IPS-18c (cell line): ENCODE measurements around the gene YWHAG.
"Not testable (repeated sequence)": the region's sequence is repeated elsewhere in the genome, so short reads cannot be mapped to it uniquely, and the experiment has no call there.

Experiments used
- H3K4me3 ChIP-seq: 2 replicates; pipeline ENCODE4 v1.7.0; 2013; ENCODE audit warnings: low read depth, mild to moderate bottlenecking, low read length, moderate library complexity; ENCODE audit not compliant: insufficient read depth
- H3K9me3 ChIP-seq: one replicate; pipeline ENCODE4 v1.6.1; 2013; ENCODE audit warnings: mild to moderate bottlenecking, low read length, moderate library complexity; ENCODE audit not compliant: control insufficient read depth, insufficient read depth

The YWHAG gene

DNA sequence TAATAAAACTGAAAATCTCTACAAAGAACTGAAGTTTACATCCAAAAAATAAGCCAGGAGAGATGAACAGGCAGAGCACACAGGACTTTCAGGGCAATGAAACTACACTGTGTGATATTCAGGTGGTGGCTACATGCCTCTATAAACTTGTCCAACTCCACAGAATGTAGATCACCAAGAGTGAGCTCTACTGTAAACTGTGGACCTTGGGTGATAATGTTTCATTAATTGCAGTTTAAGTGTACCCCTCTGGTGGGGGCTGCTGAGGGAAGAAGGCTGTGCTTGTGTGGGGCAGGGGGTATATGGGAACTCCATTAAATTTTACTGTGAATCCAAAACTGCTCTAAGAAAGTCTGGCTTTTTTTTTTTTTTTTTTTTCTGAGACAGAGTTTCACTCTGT is 22.7 kb downstream of the YWHAG start:
- H3K4me3 ChIP-seq, result no peak overlapping the region
- H3K9me3 ChIP-seq, result no peaks in the 10 kb centered on the region

DNA sequence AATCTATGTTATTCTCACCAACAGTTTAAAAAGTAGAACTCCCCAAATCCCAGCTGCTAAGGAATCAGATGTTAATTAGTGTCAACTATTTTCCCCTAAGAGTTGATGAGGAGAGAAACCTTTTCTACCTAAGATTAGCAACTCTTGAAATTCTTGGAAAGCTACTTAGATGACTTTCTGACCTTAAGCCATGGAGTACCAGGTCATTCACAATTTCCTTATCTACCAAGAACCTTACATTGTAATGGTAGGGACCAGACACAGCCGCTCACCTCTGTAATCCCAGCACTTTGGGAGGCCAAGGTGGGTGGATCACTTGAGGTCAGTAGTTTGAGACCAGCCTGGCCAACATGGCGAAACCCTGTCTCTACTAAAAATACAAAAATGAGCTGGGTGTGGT is 23.4 kb downstream of the YWHAG start:
- not testable (repeated sequence) for H3K9me3 ChIP-seq, H3K4me3 ChIP-seq

DNA sequence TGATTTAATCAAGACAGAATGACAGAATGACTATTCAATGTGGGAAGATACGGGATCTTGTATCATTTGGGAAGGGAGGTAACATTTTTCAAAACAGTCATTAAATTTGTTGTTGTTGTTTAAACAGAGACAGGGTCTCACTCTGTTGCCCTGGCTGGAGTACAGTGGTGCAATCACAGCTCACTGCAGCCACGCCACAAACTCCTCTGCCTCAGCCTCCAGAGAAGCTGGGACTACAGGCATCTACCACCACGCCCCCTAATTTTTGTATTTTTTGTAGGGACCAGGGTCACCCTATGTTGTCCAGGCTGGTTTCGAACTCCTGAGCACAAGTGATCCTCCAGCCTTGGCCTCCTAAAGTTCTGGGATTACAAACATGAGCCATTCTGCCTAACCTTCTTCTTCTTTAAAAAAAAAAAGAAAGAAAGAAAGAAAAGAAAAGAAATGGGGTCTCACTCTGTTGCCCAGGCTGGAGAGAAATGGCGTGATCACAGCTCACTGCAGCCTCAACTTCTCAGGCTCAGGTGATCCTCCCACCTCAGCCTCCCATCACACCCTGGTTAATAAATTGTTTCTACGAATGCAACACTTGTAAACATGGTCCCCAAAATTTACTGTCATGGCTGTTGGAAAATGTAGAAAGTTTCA is 24.3 kb downstream of the YWHAG start:
- no peaks in the 10 kb centered on the region for H3K9me3 ChIP-seq

DNA sequence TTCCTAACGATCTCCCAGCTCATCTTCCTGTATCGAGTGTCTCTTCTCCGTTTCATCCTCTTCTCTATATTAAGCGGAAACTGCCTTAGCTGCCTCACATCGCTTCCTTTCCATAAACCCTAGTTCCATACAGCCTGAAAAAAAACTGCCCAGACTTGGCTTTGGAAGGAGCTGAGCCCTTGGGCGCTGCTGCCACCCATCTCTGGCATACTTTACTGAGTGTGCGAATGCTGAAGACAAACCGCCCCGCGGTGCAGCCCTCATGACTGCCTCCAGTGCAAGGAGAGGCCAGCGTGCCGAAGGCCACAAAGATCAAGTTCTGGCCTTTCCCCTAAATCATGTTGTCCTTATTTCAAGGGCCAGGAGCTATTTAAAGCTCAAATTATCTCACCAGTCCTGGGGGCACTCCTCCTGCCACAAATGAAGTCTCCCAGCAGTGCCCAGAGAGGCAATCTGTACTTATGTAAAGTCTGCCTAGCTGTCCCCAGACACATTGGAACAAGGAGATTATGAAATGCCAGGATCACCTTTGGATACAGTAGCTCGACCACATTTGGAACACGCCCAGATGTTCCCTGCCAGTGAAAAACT is 25.2 kb downstream of the YWHAG start:
- Histone ChIP-seq H3K9me3 (no peaks in the 10 kb centered on the region), H3K4me3 (no peak overlapping the region)

More for the DNA sequence above, 24.3 kb downstream of the YWHAG start:
- H3K4me3 ChIP-seq, result no peak overlapping the region

DNA sequence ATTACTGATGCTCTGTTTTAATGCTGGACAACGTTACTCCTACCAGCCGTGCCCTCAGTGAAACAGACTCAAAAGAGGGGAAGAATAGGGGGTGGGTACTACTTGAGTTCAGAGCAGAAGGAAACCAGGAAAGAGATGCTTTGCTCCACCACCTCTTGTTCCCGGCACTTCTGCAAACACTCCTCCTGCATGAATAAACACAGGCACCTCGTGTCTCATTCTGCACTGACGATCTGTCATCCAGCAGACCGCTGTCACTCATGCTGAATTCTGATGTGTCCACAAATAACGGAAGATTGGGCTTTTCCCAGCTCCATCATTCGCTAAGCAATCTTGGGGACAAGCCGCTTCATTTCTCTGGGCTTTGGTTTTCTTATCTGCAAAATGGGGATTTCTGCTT is 26.7 kb downstream of the YWHAG start:
- Histone ChIP-seq H3K4me3 (no peak overlapping the region), H3K9me3 (no peaks in the 10 kb centered on the region)

DNA sequence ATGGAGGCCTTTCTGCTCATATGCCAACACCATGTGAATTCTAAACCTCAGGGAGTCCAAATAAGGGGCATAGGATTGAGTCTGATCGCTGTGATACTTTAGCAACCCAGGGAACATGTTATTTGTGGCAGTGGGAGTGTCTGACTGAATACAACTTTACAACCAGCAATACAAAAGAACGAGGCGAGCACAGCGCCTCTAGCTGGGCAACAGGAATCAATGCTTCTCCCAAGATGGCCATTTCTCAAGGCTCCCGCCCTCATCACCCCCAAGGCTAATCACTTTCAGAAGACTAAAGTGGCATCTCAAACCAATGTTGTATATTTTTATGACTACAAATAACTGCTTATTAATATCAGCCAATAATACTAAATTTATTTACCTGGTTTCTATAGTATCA is 28.1 kb downstream of the YWHAG start:
- Histone ChIP-seq H3K9me3 (no peaks in the 10 kb centered on the region), H3K4me3 (no peak overlapping the region)

DNA sequence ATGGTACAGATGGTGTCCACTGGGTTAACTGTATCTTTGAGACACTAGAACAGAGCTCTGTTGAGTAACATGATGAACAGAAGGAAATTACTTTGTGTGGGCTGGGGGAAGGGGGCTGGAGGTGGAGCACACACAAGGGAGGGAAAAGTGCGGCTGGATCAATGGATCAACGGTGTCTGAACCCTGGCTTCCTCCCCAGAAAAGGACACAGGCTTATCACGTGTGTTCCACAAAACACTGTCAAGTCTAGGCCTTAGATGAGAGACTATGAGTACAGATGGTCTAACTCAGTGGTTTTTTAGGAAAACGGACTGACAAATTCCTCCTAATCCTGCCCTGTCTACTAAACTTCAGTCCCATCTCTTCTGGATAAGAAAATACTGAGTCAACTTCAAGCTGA is 28.5 kb downstream of the YWHAG start:
- H3K4me3 ChIP-seq, result no peak overlapping the region
- no peaks in the 10 kb centered on the region for H3K9me3 ChIP-seq

DNA sequence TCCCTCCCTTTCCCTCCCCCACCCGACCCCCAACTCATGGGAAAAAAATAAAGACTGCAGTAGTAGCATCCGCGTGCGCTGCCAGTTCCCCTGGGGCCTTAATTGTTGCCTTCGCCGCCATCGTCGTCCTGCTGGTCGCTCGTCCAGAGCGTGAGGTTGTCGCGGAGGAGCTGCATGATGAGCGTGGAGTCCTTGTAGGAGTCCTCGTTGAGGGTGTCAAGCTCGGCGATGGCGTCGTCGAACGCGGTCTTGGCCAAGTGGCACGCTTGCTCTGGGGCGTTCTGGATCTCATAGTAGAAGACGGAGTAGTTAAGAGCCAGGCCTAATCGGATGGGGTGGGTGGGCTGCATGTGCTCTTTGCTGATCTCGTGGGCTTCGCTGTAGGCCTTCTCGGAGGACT is 29.3 kb downstream of the YWHAG start:
- H3K4me3 ChIP-seq, result no peak overlapping the region
- no peaks in the 10 kb centered on the region for H3K9me3 ChIP-seq

DNA sequence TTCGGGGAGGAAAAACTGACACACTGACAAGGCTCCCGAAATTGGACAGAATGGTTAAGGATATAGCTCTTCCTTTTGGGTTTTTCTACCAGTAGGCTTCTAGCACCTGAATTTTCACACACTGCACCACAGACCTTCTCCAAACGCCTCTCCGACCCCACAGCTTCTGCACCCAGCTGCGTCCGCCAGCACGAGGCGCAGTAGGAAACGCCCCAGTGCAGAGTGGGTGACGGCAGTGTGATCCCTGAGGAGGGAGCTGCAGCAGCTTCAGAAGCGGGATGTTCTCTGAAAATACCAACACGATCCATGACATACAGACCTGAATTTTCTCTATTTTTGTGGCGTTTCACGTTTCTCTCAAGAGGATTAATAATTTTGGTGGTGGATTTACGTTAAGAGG is 30.4 kb downstream of the YWHAG start:
- no peaks in the 10 kb centered on the region for H3K9me3 ChIP-seq
- H3K4me3 ChIP-seq, result no peak overlapping the region

DNA sequence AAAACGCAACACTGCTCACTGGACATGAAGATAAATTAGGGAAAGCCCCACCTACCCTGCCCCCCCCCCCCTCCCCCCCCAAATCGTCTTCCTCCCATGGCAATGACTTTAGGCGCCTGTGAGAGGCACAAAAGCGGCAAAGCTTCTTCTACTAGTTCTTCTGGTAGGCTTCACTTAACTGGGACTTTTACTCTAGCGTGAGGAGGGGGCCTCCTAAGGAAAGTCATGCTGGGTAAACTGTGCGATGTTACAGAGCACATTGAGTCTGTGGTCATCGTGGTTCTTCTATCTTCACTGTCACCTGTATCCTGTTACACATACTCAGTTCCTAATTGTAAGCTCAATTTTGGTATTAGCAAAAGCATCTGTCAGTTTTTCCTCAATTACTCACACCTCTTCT is 31.2 kb downstream of the YWHAG start:
- Histone ChIP-seq H3K4me3 (no peak overlapping the region), H3K9me3 (no peaks in the 10 kb centered on the region)

DNA sequence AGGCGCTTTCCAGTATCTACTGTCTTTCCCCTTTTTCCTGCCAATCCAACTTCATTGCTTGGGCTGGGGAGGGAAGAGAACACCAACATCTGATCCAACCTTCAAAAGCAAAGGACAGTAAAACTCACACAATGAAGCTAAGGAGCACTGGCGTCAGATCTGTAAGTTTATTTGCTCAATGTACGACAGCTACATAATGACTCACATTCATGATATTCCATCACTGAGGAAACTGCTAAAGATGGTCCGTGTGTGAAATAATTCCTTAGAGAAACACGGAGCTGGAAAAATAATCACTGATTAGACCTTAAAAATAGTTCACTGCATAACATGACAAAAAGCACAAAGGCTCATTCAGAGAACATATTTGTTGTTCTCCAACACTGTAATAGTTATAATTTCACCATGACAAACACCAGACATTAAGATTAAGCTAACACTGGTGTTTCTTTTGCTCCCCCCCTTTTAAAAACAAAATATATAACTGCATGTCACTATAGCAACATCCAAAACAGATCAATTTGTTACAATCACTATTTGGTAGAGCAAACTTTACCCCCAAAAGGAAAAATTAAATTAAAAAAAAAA is 32.1 kb downstream of the YWHAG start:
- no peak overlapping the region for H3K4me3 ChIP-seq
- H3K9me3 ChIP-seq, result no peaks in the 10 kb centered on the region

DNA sequence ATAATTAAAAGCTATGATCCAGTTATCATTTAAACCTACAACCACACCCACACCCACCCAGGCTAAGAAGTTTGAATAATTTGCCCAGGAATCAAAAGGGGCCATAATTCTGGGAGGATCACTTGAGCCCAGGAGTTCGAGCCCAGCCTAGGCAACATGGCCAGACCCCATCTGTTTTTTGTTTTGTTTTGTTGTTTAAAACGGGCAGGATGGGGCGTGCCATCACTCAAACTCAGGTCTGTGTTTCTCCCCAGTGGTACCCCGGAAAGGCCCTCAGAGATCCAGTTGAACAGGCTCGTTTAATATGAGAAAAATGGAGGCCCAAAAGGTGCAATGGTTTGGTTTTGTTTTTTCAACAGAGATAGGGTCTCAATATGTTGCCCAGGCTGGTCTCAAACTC is 33.0 kb downstream of the YWHAG start:
- H3K9me3 ChIP-seq, result no peaks in the 10 kb centered on the region
- H3K4me3 ChIP-seq, result no peak overlapping the region

DNA sequence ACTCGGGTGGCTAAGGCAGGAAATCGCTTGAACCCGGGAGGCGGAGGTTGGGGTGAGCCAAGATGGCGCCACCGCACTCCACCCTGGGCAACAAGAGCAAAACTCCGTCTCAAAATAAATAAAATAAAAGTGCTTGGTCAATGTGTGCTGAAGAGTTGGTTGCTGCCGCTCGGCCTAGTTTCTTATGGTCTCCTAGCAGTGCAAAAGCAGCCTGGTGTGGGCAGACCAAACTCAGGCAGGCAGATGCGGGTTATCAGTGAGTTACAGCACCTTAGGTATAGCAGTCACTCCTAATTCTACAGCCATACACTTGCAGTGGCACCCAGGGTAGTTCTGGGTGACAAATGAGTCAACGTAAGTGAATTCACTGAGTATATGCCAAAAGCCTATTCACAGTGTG is 33.7 kb downstream of the YWHAG start:
- H3K9me3 ChIP-seq, result no peaks in the 10 kb centered on the region
- H3K4me3 ChIP-seq, result no peak overlapping the region

DNA sequence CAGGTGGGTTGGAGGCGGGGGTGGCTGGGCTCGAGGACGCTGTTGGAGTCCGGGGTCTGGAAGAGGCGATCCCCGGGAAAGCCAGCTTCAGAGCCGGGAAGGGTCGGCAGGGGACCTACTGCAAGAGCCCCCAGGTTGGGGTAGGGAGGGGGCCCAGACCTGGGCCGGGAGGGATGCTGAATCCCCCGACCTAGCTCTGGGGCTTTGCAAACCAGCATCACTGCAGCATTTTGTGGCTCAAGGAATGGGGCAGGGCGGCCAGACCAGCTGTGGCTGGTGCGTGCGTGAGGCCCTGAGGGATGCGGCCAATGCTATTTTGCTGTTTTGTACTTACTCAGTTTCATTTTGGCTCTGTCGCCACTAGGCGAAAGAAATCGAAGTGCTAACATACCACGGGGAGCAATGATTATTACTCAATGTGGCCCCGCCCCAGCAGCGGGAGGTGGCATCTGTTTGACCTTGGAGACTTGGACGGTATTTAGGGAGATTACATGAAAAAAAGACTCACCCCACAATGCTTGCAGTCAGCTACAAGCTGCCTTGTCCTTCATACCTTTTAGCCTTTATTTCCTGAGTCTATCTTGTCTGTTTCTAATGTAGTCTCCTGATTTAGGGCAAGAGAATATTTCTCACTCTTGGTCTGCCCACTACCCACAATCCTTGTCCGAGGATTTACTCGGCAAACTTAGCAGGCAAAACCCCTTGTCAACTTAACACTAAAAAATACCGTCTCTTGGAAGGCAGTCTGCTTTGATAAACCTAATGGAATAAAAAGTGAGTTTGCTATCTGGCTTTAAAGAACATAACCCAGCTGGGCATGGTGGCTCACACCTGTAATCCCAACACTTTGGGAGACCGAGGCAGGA is 40.1 kb downstream of the YWHAG start:
- Histone ChIP-seq H3K9me3 (no peaks in the 10 kb centered on the region), H3K4me3 (peak overlapping the region; percentile 94)

DNA sequence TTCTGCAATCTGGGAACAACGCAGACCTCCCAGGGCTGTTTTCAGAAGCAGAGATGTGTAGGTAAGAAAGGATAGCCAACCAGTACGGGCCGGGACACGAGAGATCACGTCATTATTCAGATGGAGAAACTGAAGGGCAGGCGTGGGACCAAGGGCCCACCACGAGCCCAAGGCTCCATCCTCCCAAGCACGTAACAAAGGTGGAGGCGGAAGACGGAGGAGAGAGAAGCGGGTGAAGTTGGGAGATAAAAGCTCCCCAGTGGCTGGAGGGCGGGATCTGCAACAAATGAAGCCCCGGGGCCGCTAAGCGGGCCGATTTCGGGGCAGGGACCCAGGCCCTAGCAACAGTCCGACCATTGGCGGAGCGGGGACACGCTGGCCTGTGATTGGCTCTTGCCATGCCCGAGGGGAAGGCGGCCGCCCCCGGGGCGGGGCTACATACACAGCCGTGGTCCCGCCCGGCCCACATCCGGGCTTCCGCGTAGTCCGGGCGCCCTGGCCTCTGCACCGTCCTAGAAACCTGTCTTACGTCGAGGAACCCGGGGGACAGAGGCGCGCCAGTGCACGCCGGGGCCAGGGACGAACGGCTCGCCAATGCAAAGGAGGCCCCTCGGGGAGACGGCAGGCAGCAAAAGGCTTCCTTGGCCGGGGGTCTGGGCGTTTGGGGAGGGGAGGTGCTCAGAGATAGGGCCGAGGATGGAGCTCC is 40.9 kb downstream of the YWHAG start:
- H3K4me3 ChIP-seq, result peak overlapping the region; percentile 94

DNA sequence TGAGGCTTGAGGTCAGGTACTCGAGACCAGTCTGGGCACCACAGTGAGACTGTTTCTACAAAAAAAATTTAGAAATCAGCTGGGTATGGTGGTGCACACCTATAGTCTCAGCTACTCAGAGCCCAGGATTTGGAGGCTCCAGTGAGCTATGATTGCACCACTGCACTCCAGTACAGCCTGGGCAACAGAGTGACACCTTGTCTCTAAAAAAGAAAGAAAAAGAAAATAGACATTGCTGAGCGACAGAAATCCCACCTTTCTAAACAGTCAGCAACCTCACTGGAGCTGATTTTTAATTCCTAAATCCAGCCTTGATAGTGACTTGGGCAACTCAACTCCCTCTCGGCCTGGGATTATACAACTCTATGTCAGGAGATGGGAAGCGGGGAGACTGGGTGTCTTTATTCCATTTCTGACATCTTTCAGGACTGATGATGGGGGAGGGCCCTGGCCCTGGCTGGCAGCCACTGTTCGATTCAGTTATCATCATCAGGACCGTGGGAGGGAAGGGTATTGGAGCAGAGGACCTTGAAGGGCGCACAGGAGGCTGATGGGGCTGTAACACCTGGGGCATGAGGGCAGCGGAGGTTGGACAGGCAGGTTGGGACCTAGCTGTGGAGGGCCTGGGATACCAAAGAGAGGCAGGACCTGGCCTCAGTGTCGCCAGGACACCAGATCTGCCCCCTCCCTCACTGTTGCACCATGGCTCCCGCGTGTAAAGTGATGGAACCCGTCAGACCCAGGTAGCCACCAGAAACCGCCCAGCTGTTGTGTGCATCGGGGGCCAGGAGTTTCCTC is 41.6 kb downstream of the YWHAG start:
- H3K4me3 ChIP-seq, result peak overlapping the region; percentile 56
- H3K9me3 ChIP-seq, result no peaks in the 10 kb centered on the region

More for the DNA sequence above, 40.9 kb downstream of the YWHAG start:
- H3K9me3 ChIP-seq, result no peaks in the 10 kb centered on the region

DNA sequence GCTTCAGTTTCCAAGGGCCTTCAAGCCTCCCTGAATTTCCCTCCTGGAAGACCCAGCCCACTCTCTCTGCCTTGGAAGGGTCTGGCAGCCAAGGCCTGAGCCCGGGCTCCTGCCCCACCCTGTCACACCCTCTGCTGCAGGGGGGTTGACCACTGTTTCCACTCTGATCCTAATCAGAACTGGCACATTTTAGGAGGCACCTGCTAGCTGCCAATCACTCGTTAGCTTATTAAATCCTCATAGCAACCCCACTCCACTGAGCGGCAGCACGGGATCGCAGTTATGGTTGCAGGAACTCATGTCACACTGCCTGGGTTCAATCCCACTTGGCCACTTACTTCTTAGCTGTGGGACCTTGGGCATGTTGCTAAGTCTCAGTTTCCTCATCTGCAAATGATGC is 43.4 kb downstream of the YWHAG start:
- Histone ChIP-seq H3K9me3 (no peaks in the 10 kb centered on the region), H3K4me3 (no peak overlapping the region)
